Breast epithelium (tissue), 3 donors: Measurements from ENCODE around the gene STYK1.

Source experiments
- POLR2A ChIP-seq: fragments of 450-650 bp; IDR thresholded peaks from one replicate; pipeline ENCODE4 v1.6.1; 2016; ENCODE audit warnings: antibody characterized with exemption, mild to moderate bottlenecking, moderate library complexity
- POLR2AphosphoS5 ChIP-seq, 3 donors: sonication (generic); formaldehyde crosslinking; IDR thresholded peaks; one replicate each; pipeline ENCODE4 v1.6.1; 2017; ENCODE audit warnings: antibody characterized with exemption in 3 of 3
- TF ChIP-seq, protein P1 (sequence below), 3 donors: fragments of 450-650 bp; IDR thresholded peaks; one replicate each; pipeline ENCODE4 v1.5.1; 2016 to 2017; ENCODE audit warnings: antibody characterized with exemption in 3 of 3, mild to moderate bottlenecking in 3 of 3, moderate library complexity in 3 of 3

- TF ChIP-seq, protein P1, sequence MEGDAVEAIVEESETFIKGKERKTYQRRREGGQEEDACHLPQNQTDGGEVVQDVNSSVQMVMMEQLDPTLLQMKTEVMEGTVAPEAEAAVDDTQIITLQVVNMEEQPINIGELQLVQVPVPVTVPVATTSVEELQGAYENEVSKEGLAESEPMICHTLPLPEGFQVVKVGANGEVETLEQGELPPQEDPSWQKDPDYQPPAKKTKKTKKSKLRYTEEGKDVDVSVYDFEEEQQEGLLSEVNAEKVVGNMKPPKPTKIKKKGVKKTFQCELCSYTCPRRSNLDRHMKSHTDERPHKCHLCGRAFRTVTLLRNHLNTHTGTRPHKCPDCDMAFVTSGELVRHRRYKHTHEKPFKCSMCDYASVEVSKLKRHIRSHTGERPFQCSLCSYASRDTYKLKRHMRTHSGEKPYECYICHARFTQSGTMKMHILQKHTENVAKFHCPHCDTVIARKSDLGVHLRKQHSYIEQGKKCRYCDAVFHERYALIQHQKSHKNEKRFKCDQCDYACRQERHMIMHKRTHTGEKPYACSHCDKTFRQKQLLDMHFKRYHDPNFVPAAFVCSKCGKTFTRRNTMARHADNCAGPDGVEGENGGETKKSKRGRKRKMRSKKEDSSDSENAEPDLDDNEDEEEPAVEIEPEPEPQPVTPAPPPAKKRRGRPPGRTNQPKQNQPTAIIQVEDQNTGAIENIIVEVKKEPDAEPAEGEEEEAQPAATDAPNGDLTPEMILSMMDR (IDR thresholded peaks at IDR 0.05), result no peak
- no peak for TF ChIP-seq POLR2A
- TF ChIP-seq POLR2AphosphoS5 (IDR thresholded peaks at IDR 0.05), result no peak
These were observed 63.7 kb downstream of the STYK1 start for GRCh38 chr12:10610188-10610587.
